Duodenal mucosa (tissue), 2 donors: ENCODE results near the gene ASTL.

Experiments
- H3K27ac ChIP-seq: one replicate; pipeline ENCODE4 v1.7.0; 2013; ENCODE audit warnings: low read depth, low read length
- H3K27me3 ChIP-seq, 2 donors: one replicate each; pipeline ENCODE4 v1.7.0; 2013; ENCODE audit warnings: low read length in 2 of 2, control low read depth in 1 of 2; ENCODE audit not compliant: insufficient read depth in 2 of 2, control insufficient read depth in 1 of 2
- H3K36me3 ChIP-seq, 2 donors: one replicate each; pipeline ENCODE4 v1.7.0; 2013; ENCODE audit warnings: low read length in 2 of 2, control low read depth in 1 of 2; ENCODE audit not compliant: insufficient read depth in 2 of 2, control insufficient read depth in 1 of 2
- H3K4me1 ChIP-seq, 2 donors: one replicate each; pipeline ENCODE4 v1.7.0; 2013; ENCODE audit warnings: low read length in 2 of 2, control low read depth in 1 of 2; ENCODE audit not compliant: insufficient read depth in 2 of 2, control insufficient read depth in 1 of 2
- H3K4me3 ChIP-seq, 2 donors: one replicate each; pipeline ENCODE4 v1.7.0; 2013; ENCODE audit warnings: low read length in 2 of 2, low read depth in 1 of 2
- H3K9ac ChIP-seq, 2 donors: one replicate each; pipeline ENCODE4 v1.7.0; 2013; ENCODE audit warnings: low read length in 2 of 2, low read depth in 1 of 2
- H3K9me3 ChIP-seq, 2 donors: one replicate each; pipeline ENCODE4 v1.7.0; 2013; ENCODE audit warnings: low read length in 2 of 2, control low read depth in 1 of 2; ENCODE audit not compliant: control insufficient read depth in 1 of 2

ASTL gene

DNA sequence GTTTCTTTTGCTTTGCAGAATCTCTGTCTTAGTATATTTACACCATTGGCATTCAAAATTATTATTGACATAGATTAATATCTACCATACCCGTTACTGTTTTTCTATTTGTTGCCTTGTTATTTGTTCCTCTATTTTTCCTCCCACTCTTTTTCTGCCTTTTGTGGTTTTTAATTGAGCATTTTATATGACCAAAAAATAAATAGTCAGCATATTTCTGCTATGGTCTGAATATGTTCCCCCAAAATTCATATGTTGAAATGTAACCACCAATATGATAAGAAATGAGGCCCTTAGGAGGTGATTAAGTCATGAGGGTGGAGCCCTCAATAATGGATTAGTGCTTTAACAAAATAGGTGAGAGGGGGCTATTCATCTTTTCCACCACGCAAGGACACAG is 57.3 kb downstream of the ASTL start:
- H3K4me1 ChIP-seq = peaks cover 0 to 4% of the 10 kb centered on the region in 2 donors
- no peaks in the 10 kb centered on the region for H3K36me3 ChIP-seq
- no peaks in the 10 kb centered on the region for H3K27me3 ChIP-seq
- no peaks in the 10 kb centered on the region for H3K9me3 ChIP-seq
- no peak overlapping the region for H3K27ac ChIP-seq
- H3K9ac ChIP-seq = no peak overlapping the region
- no peak overlapping the region for H3K4me3 ChIP-seq

DNA sequence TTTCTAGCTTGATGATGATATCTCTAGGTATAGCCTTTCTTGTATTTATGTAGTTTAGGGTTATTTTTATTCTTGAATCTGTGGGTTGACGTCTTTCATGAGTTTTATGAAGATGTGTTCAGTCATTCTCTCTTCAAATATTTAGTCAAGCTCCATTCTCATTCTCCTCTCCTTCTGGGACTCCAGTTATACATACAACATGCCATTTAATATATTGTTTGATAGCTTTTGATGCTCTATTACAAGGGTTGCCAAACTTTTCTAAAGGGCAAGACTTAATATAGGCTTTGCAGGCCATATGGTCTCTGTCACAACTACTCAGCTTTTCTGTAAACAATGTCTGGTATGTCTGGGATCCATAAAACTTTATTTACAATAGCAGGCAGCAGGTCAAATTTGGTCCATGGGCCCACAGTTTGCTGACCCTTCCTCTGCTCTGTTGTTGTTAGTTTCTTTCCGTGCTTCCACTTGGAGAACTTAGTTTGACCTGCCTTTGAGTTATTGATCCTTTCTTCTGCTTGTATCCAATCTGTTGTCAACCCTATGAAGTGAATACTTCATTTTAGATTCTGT is 63.0 kb downstream of the ASTL start:
- H3K4me1 ChIP-seq = no peaks in the 10 kb centered on the region
- no peaks in the 10 kb centered on the region for H3K9me3 ChIP-seq
- no peaks in the 10 kb centered on the region for H3K27me3 ChIP-seq
- H3K4me3 ChIP-seq = no peak overlapping the region
- H3K36me3 ChIP-seq = no peaks in the 10 kb centered on the region
- no peak overlapping the region for H3K9ac ChIP-seq
- H3K27ac ChIP-seq = no peak overlapping the region

DNA sequence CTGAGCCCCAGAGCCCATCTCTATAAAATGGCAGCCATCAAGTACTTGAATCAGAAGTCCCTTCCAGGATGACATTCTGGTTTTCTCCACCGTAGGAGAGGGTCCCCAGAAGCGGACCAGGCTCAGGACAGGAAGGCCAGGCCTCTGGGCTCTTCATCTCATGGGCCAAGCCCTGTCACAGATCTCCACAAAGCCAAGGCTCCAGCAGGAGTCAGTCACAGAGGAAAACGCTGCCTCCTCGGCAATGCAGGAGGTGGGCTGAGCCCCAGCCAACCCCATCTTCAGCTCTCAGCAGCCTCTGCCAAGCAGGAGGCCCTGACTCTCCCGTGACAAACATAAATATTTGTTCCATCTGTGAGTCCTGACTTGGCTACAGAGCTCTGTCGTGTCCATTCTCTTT is 64.1 kb downstream of the ASTL start:
- H3K4me3 ChIP-seq = no peak overlapping the region
- no peaks in the 10 kb centered on the region for H3K27me3 ChIP-seq
- H3K27ac ChIP-seq = no peak overlapping the region
- no peak overlapping the region for H3K9ac ChIP-seq
- H3K36me3 ChIP-seq = no peaks in the 10 kb centered on the region
- no peaks in the 10 kb centered on the region for H3K4me1 ChIP-seq
- H3K9me3 ChIP-seq = no peaks in the 10 kb centered on the region

DNA sequence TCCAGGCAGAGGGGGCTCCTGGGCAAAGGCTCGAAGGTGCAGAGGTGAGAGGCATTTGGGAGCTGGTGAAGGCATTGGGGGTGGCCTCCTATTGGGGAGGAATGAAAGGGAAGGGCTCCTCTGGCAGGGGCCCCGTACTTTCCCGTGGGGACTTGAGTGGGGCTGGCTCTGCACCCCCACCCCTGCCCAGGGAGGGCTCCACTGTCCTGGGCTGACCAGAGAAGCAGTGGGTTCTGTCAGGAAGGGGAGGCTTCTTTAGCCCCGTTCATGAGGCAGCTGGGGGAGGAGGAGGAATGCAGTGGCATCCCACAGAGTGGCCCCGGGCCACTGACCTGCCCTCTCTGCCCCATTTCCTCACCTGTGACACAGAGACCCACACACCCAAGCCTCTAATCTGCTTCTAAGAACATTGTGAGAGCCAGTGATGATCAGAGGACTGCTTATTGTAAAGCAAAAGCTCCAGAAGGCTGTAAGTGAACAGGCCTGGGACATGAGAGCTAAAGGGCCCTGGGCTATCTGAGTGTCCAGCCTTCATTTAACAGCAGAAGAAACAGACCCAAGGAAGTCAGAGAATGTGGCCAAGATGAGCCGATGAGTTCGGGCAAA is 65.0 kb downstream of the ASTL start:
- Histone ChIP-seq H3K4me3 (no peak overlapping the region), H3K9ac (no peak overlapping the region), H3K4me1 (peaks cover 0 to under 1% of the 10 kb centered on the region in 2 donors), H3K9me3 (no peaks in the 10 kb centered on the region), H3K27me3 (no peaks in the 10 kb centered on the region), H3K36me3 (no peaks in the 10 kb centered on the region), H3K27ac (no peak overlapping the region)
